Endodermal cell (in vitro differentiated cells): Measurements from ENCODE around the gene RASA4B. TPM values are rescaled to one million over a fixed set of nuclear protein-coding genes. Genes with fewer than 3 reads are reported as not detected.
A peak's percentile ranks its signal among the peaks of the same experiment; 100 is the strongest.
"Not testable (repeated sequence)": the region's sequence is repeated elsewhere in the genome, so short reads cannot be mapped to it uniquely, and the experiment has no call there.

Experiments used
- DNase-seq: peaks from one replicate; pipeline ENCODE4 v3.0.0-alpha.2; 2017
- H3K27ac ChIP-seq: 2 replicates; pipeline ENCODE4 v1.5.1; 2013; ENCODE audit warnings: mild to moderate bottlenecking, low read depth, low read length, moderate library complexity
- H3K27me3 ChIP-seq: 2 replicates; pipeline ENCODE4 v1.6.1; 2013; ENCODE audit warnings: mild to moderate bottlenecking, low read length, moderate library complexity; ENCODE audit not compliant: insufficient read depth, control insufficient read depth, poor library complexity, severe bottlenecking
- H3K36me3 ChIP-seq: 2 replicates; pipeline ENCODE4 v1.7.0; 2013; ENCODE audit warnings: mild to moderate bottlenecking, low read length, moderate library complexity; ENCODE audit not compliant: control insufficient read depth, insufficient read depth
- H3K4me1 ChIP-seq: one replicate; pipeline ENCODE4 v1.7.0; 2013; ENCODE audit warnings: low read length; ENCODE audit not compliant: control insufficient read depth, insufficient read depth
- H3K4me3 ChIP-seq: 2 replicates; pipeline ENCODE4 v1.5.1; 2013; ENCODE audit warnings: mild to moderate bottlenecking, low read length, moderate library complexity
- H3K9ac ChIP-seq: 2 replicates; pipeline ENCODE4 v1.6.1; 2013; ENCODE audit warnings: mild to moderate bottlenecking, low read length, moderate library complexity; ENCODE audit not compliant: poor library complexity, severe bottlenecking; ENCODE audit errors: extremely low read depth
- H3K9me3 ChIP-seq: 2 replicates; pipeline ENCODE4 v1.6.1; 2013; ENCODE audit warnings: mild to moderate bottlenecking, low read length, moderate library complexity; ENCODE audit not compliant: control insufficient read depth
- H3K27ac Mint-ChIP-seq: 2 replicates; pipeline ENCODE4 v1.8.0; 2020; ENCODE audit warnings: mixed read lengths
- H3K27me3 Mint-ChIP-seq: 2 replicates; pipeline ENCODE4 v1.8.0; 2021; ENCODE audit warnings: mild to moderate bottlenecking, mixed read lengths; ENCODE audit not compliant: insufficient read depth
- H3K36me3 Mint-ChIP-seq: 2 replicates; pipeline ENCODE4 v1.8.0; 2020; ENCODE audit warnings: low read depth, mixed read lengths
- H3K4me1 Mint-ChIP-seq: 2 replicates; pipeline ENCODE4 v1.8.0; 2020; ENCODE audit warnings: mixed read lengths
- H3K4me3 Mint-ChIP-seq: 2 replicates; pipeline ENCODE4 v1.8.0; 2020; ENCODE audit warnings: mild to moderate bottlenecking, moderate library complexity, mixed read lengths
- H3K9me3 Mint-ChIP-seq: 2 replicates; pipeline ENCODE4 v1.8.0; 2020; ENCODE audit warnings: mild to moderate bottlenecking, mixed read lengths
- CTCF ChIP-seq: fragments of 200-600 bp; sonication (generic); conservative IDR thresholded peaks from 2 replicates; pipeline ENCODE4 v1.5.0; 2021; ENCODE audit warnings: antibody characterized with exemption, mild to moderate bottlenecking
- WGBS, 2 experiments: methylation state at CpG; one replicate each; pipeline versions ENCODE4 v1.1.5 to v1.1.7; 2013; ENCODE audit warnings: missing lambda C conversion rate in 2 of 2, mixed read lengths in 1 of 2; ENCODE audit not compliant: insufficient coverage in 1 of 2, insufficient read length in 1 of 2; 5-methylcytosine and 5-hydroxymethylcytosine counted together
- total RNA-seq, 2 donors: library from RNA; stranded (reverse); fragmentation: NEBNext Ultra II Directional in 1 of 2; extraction: Animal tissue kit (Norgen Biotek cat#: 25700) in 1 of 2; gene quantifications; 2 replicates in 1 of 2; 3 replicates in 1 of 2; pipeline ENCODE4 v1.2.1, GENCODE V29; 2021

Gene RASA4B
- total RNA-seq, 2 donors from 2014 or later: 3.5 to 11.5 TPM

GRCh38 chr7:102481962-102482361 is 35.6 kb downstream of the RASA4B start:
- not testable (repeated sequence) for H3K36me3 ChIP-seq, H3K27me3 ChIP-seq, H3K9me3 ChIP-seq, H3K9me3 Mint-ChIP-seq, H3K4me3 Mint-ChIP-seq, H3K4me1 ChIP-seq, H3K27ac Mint-ChIP-seq, H3K36me3 Mint-ChIP-seq, DNase-seq, H3K27ac ChIP-seq, H3K27me3 Mint-ChIP-seq, H3K9ac ChIP-seq, H3K4me1 Mint-ChIP-seq, H3K4me3 ChIP-seq
- WGBS, 2 experiments: no CpG with 5 or more reads among the region's 10 CpGs

GRCh38 chr7:102479982-102480637 is 37.5 kb downstream of the RASA4B start:
- H3K4me3 ChIP-seq, H3K36me3 Mint-ChIP-seq, H3K36me3 ChIP-seq, H3K27ac ChIP-seq, H3K9me3 Mint-ChIP-seq, H3K9ac ChIP-seq, H3K27ac Mint-ChIP-seq, H3K4me1 Mint-ChIP-seq, H3K27me3 ChIP-seq, H3K9me3 ChIP-seq, H3K4me3 Mint-ChIP-seq, H3K4me1 ChIP-seq, DNase-seq, H3K27me3 Mint-ChIP-seq: not testable (repeated sequence)
- WGBS, 2 experiments: 7% methylated on average over 3 of the region's 11 CpGs; no CpG with 5 or more reads in 1 of the 2 experiments
- peak; percentile 50 for TF ChIP-seq CTCF

- not testable (repeated sequence) for H3K27me3 Mint-ChIP-seq, H3K9ac ChIP-seq, H3K4me3 ChIP-seq, H3K36me3 Mint-ChIP-seq, H3K4me3 Mint-ChIP-seq, DNase-seq, H3K4me1 Mint-ChIP-seq, H3K27me3 ChIP-seq, H3K9me3 ChIP-seq, H3K9me3 Mint-ChIP-seq, H3K36me3 ChIP-seq, H3K27ac ChIP-seq, H3K4me1 ChIP-seq, H3K27ac Mint-ChIP-seq
- no CpG with 5 or more reads among the region's 10 CpGs for WGBS, 2 experiments
Measured at GRCh38 chr7:102479209-102479584, 38.4 kb downstream of the RASA4B start.

GRCh38 chr7:102478314-102479208 is 39.0 kb downstream of the RASA4B start, which contains the start of gene POLR2J:
Gene POLR2J (minus strand): TSS chr7:102478922. CDS start chr7:102478860, 62 bp downstream.
- peak; percentile 82 for DNase-seq
- H3K4me1 Mint-ChIP-seq, H3K9ac ChIP-seq, H3K27me3 ChIP-seq, H3K4me1 ChIP-seq, H3K36me3 ChIP-seq, H3K4me3 ChIP-seq, H3K27me3 Mint-ChIP-seq, H3K9me3 ChIP-seq, H3K27ac ChIP-seq, H3K36me3 Mint-ChIP-seq, H3K9me3 Mint-ChIP-seq: not testable (repeated sequence)
- Mint-ChIP-seq H3K27ac (peak within 1 kb of the TSS; percentile 87), H3K4me3 (peak within 1 kb of the TSS; percentile 77)
- peak; percentile 37 for TF ChIP-seq CTCF
- 0% methylated on average over 31 of the region's 72 CpGs; no CpG with 5 or more reads in 1 of the 2 experiments for WGBS, 2 experiments

- H3K4me3 ChIP-seq, H3K27me3 ChIP-seq, H3K4me1 ChIP-seq, H3K4me3 Mint-ChIP-seq, H3K4me1 Mint-ChIP-seq, H3K9ac ChIP-seq, H3K9me3 ChIP-seq, H3K36me3 ChIP-seq, H3K27ac Mint-ChIP-seq, H3K27ac ChIP-seq, H3K9me3 Mint-ChIP-seq, H3K27me3 Mint-ChIP-seq, H3K36me3 Mint-ChIP-seq, DNase-seq: not testable (repeated sequence)
- WGBS, 2 experiments: 90% methylated on average over 6 of the region's 19 CpGs; no CpG with 5 or more reads in 1 of the 2 experiments
Measured at GRCh38 chr7:102474736-102475435, 42.7 kb downstream of the RASA4B start.
